D721Med (cell line): Measurements from ENCODE around the gene PIK3C2B.

ENCODE experiments used
- DNase-seq: peaks from one replicate; pipeline ENCODE4 v3.0.0; 2011; ENCODE audit warnings: low spot score; ENCODE audit not compliant: insufficient read length
- FAIRE-seq: peaks from 2 replicates; lab custom pipeline; 2011; peaks lifted over from hg19 to GRCh38; lab: Jason Lieb, UNC
- TF ChIP-seq, protein P1 (sequence below): IDR thresholded peaks from 2 replicates; pipeline ENCODE4 v1.5.1; 2012; ENCODE audit warnings: mild to moderate bottlenecking, control low read depth; ENCODE audit not compliant: insufficient read depth; ENCODE audit errors: missing control alignments

PIK3C2B gene

DNA sequence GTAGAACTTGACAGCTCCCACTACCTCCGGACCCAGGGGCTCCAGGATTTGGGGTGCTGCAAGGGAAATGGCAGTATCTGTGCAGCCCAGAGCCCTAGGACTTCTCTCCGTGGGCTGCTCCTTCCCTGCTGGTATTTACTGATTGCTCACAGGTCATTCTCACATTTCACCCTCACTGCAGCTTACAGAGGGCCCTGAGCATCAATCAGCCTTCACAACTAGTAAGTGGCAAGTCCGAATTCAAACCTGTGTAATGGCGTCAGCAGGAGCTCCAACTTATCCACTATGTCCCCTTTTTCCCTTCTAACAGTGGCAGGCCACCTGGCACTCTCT is 32.4 kb downstream of the PIK3C2B start:
- no peak for DNase-seq
- no peak for FAIRE-seq

GRCh38 chr1:204461331-204462228 is 33.0 kb downstream of the PIK3C2B start:
- no peak for DNase-seq
- TF ChIP-seq, protein P1, sequence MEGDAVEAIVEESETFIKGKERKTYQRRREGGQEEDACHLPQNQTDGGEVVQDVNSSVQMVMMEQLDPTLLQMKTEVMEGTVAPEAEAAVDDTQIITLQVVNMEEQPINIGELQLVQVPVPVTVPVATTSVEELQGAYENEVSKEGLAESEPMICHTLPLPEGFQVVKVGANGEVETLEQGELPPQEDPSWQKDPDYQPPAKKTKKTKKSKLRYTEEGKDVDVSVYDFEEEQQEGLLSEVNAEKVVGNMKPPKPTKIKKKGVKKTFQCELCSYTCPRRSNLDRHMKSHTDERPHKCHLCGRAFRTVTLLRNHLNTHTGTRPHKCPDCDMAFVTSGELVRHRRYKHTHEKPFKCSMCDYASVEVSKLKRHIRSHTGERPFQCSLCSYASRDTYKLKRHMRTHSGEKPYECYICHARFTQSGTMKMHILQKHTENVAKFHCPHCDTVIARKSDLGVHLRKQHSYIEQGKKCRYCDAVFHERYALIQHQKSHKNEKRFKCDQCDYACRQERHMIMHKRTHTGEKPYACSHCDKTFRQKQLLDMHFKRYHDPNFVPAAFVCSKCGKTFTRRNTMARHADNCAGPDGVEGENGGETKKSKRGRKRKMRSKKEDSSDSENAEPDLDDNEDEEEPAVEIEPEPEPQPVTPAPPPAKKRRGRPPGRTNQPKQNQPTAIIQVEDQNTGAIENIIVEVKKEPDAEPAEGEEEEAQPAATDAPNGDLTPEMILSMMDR, result no peak
- no peak for FAIRE-seq

More for the DNA sequence above, 32.4 kb downstream of the PIK3C2B start:
- TF ChIP-seq, protein P1, result no peak

DNA sequence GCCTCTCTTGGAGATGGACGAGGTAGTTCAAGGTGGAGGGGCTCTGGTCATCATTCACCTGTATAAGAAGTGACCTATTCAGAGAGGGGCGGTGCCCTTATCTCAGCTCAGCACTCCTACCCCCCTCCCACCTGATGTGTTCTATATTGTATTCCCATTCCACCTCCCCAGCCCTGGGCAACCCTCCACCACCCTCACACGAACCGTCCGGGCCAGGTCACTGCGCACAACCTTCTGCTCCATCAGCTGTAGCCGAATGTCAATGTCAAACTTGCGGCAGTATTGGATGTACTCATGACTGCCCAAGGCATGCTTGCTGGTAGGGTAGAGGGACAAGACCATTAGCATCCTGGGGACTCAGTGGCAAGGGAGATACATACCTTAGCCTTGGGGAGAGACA is 34.3 kb downstream of the PIK3C2B start:
- FAIRE-seq, result no peak
- DNase-seq, result no peak
- TF ChIP-seq, protein P1, result no peak

DNA sequence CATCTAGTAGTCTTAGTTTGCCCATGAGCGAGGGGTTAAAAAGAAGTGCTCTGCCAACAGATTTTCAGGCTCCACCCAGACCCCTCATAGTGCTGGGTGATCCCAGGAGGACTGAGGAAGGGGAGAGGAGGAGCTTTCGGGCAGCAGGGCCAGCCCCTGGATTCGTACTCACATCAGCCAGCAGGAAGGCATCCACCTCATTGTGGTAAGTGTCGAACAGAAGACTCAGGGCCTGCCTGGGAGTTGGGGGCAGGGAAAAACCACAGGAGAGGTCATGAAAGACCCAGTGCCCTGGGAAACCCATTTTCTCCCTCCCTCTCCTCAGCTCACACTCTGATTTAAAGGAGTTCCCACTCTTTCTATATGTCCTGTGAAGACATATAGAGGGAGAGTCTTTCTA is 34.9 kb downstream of the PIK3C2B start:
- FAIRE-seq (no peak), DNase-seq (no peak)
- TF ChIP-seq, protein P1, result no peak

GRCh38 chr1:204457666-204458065 is 36.9 kb downstream of the PIK3C2B start:
- FAIRE-seq (no peak), DNase-seq (no peak)
- TF ChIP-seq, protein P1, result no peak

DNA sequence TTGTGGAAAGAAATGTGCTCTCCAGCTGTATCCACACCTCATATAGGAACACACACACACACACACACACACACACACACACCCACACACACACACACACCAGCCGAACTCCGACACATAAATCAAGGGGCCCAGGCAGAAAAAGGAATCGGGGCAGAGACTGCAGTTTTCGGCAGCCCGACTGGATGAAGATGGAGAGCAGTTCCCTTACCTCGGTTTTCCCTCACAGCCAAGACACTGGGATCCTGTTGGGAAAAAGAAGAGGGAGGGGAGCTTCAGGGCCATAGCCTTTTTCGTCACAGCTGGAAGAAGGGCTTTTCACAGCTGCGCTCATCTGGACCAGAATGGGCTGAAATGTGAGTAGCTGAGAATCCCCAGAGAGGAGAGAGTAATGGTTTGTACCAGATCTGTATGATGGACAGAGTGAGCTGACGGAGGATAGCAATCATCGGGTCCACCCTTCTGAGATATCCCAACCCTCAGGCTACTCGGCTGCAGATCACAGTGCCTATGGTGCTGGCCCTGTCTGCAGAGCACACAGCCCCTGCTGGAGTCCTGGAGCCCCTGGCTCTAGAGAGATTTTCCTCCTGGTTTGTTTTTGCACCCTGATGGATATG is 37.7 kb downstream of the PIK3C2B start:
- DNase-seq (no peak), FAIRE-seq (no peak)
- TF ChIP-seq, protein P1, result no peak

DNA sequence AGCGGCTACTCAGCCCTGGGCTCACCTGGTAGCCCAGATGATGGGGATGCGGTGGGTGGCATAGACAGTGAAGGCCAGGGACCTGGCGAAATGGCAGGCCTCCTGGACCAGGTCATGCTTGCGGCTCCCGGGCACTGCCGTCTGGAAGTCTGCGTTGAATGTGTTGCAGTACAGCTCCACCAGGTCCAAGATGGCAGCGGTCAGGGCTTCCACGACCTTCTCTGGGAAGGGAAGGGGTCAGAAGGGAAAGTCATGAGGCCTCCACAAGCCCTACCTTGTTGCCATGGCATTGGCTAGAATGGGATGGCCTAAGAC is 38.8 kb downstream of the PIK3C2B start:
- no peak for FAIRE-seq
- TF ChIP-seq, protein P1, result no peak
- DNase-seq, result no peak
